ENCODE data around the gene MAB21L2.

The MAB21L2 gene

GRCh38 chr4:150577796-150578195 is 4.2 kb upstream of the MAB21L2 start:
- DNase-seq, result no peak

GRCh38 chr4:150578745-150579501 is 3.0 kb upstream of the MAB21L2 start:
- DNase-seq, result peak; percentile 22

- DNase-seq, result peak; percentile 24
Observed at GRCh38 chr4:150579551-150580234, 2.3 kb upstream of the MAB21L2 start.

- no peak for DNase-seq
Observed at GRCh38 chr4:150580306-150580705, 1.6 kb upstream of the MAB21L2 start.

GRCh38 chr4:150581056-150581605 is 820 bp upstream of the MAB21L2 start:
- no peak for DNase-seq

GRCh38 chr4:150581641-150582051 is 305 bp upstream of the MAB21L2 start:
- DNase-seq, result peak; percentile 56

- peak; percentile 7 for DNase-seq
Observed at GRCh38 chr4:150582873-150583286, 929 bp downstream of the MAB21L2 start.

GRCh38 chr4:150583287-150584110 is 1.5 kb downstream of the MAB21L2 start:
- DNase-seq, result peak; percentile 22

GRCh38 chr4:150584111-150584915 is 2.4 kb downstream of the MAB21L2 start:
- no peak for DNase-seq

GRCh38 chr4:150585611-150586010 is 3.7 kb downstream of the MAB21L2 start:
- no peak for DNase-seq

GRCh38 chr4:150586162-150586810 is 4.3 kb downstream of the MAB21L2 start:
- no peak for DNase-seq

GRCh38 chr4:150588316-150588715 is 6.4 kb downstream of the MAB21L2 start:
- no peak for DNase-seq

- no peak for DNase-seq
Observed at GRCh38 chr4:150589157-150589556, 7.2 kb downstream of the MAB21L2 start.

- DNase-seq, result no peak
Observed at GRCh38 chr4:150590631-150591030, 8.7 kb downstream of the MAB21L2 start.

GRCh38 chr4:150591406-150591805 is 9.5 kb downstream of the MAB21L2 start:
- no peak for DNase-seq

GRCh38 chr4:150591904-150592303 is 10.0 kb downstream of the MAB21L2 start:
- no peak for DNase-seq

- DNase-seq, result peak; percentile 37
Observed at GRCh38 chr4:150593996-150594395, 12.0 kb downstream of the MAB21L2 start.

GRCh38 chr4:150598909-150599308 is 17.0 kb downstream of the MAB21L2 start:
- peak; percentile 52 for DNase-seq

GRCh38 chr4:150599547-150599946 is 17.6 kb downstream of the MAB21L2 start:
- DNase-seq, result no peak

GRCh38 chr4:150600812-150601445 is 19.0 kb downstream of the MAB21L2 start:
- no peak for DNase-seq

GRCh38 chr4:150609131-150609530 is 27.2 kb downstream of the MAB21L2 start:
- peak; percentile 1 for DNase-seq
